SK-N-SH (cell line): ENCODE measurements around the gene FCSK. TPM values are rescaled to one million over a fixed set of nuclear protein-coding genes. Genes with fewer than 3 reads are reported as not detected.

Experiments used
- CTCF ChIA-PET: fragments of 300-600, 350-600 bp; formaldehyde crosslinking; extraction: SDS; loops from one replicate; lab custom pipeline; 2021; lab: Yijun Ruan, JAX
- POLR2A ChIA-PET: fragments of 350-600 bp; sonication (Branson Sonifier 250); formaldehyde crosslinking; extraction: SDS; loops from one replicate; lab custom pipeline; 2020; ENCODE audit warnings: antibody characterized with exemption, inconsistent platforms; lab: Yijun Ruan, JAX
- DNase-seq: peaks from one replicate; pipeline ENCODE4 v3.0.0; 2012
- H2AFZ ChIP-seq: fragments of 200-600 bp; sonication (generic); 2 replicates; pipeline ENCODE4 v1.8.1; 2016; ENCODE audit warnings: antibody characterized with exemption, mild to moderate bottlenecking, low read depth
- H3F3A ChIP-seq: fragments of 200-600 bp; sonication (generic); replicated peaks from 2 replicates; pipeline ENCODE3; 2016; ENCODE audit warnings: antibody characterized with exemption, mild to moderate bottlenecking; ENCODE audit not compliant: insufficient read depth
- H3K27ac ChIP-seq, 2 experiments: fragments of 200-500 bp in 1 of 2; fragments of 200-600 bp in 1 of 2; sonication (Bioruptor generic) in 1 of 2; sonication (generic), shearing (Covaris generic) in 1 of 2; 2 replicates each; pipeline versions ENCODE4 v1.5.1 to v1.6.1; 2014 to 2016; ENCODE audit warnings: low read depth in 2 of 2, inconsistent platforms in 1 of 2, low read length in 1 of 2, mild to moderate bottlenecking in 1 of 2, mixed read lengths in 1 of 2
- H3K27me3 ChIP-seq: fragments of 200-600 bp; sonication (generic), shearing (Covaris generic); 2 replicates; pipeline ENCODE4 v1.6.1; 2016; ENCODE audit warnings: mixed run types; ENCODE audit not compliant: insufficient read depth
- H3K36me3 ChIP-seq, 2 experiments: fragments of 200-500 bp in 1 of 2; fragments of 200-600 bp in 1 of 2; sonication (Bioruptor generic) in 1 of 2; sonication (generic) in 1 of 2; replicated peaks in 1 of 2; 2 replicates each; pipeline versions ENCODE3 to v1.5.1; 2014 to 2016; ENCODE audit warnings: low read length in 1 of 2, mild to moderate bottlenecking in 1 of 2; ENCODE audit not compliant: insufficient read depth in 2 of 2, control insufficient read depth in 1 of 2
- H3K4me1 ChIP-seq, 2 experiments: fragments of 200-500 bp in 1 of 2; fragments of 200-600 bp in 1 of 2; sonication (Bioruptor generic) in 1 of 2; sonication (generic), shearing (Covaris generic) in 1 of 2; 2 replicates each; pipeline versions ENCODE4 v1.5.1 to v1.6.1; 2014 to 2016; ENCODE audit warnings: low read depth in 1 of 2, low read length in 1 of 2, mixed run types in 1 of 2; ENCODE audit not compliant: insufficient read depth in 2 of 2, control insufficient read depth in 1 of 2
- H3K4me2 ChIP-seq: fragments of 200-600 bp; sonication (generic), shearing (Covaris generic); 2 replicates; pipeline ENCODE4 v1.6.1; 2017; ENCODE audit warnings: mixed run types
- H3K4me3 ChIP-seq, 2 experiments: fragments of 200-500 bp in 1 of 2; fragments of 200-600 bp in 1 of 2; sonication (Bioruptor generic) in 1 of 2; sonication (generic), shearing (Covaris generic) in 1 of 2; 2 replicates each; pipeline versions ENCODE4 v1.5.1 to v1.8.1; 2014 to 2016; ENCODE audit warnings: low read depth in 2 of 2, inconsistent platforms in 1 of 2, low read length in 1 of 2, mild to moderate bottlenecking in 1 of 2, mixed read lengths in 1 of 2, moderate library complexity in 1 of 2
- H3K79me2 ChIP-seq: fragments of 200-600 bp; sonication (generic); 2 replicates; pipeline ENCODE4 v1.8.1; 2017; ENCODE audit warnings: mild to moderate bottlenecking; ENCODE audit not compliant: insufficient read depth
- H3K9ac ChIP-seq: fragments of 200-600 bp; sonication (generic); 2 replicates; pipeline ENCODE4 v1.6.1; 2017; ENCODE audit warnings: mixed run types
- H3K9me2 ChIP-seq: fragments of 200-600 bp; sonication (generic); 2 replicates; pipeline ENCODE4 v1.6.1; 2017; ENCODE audit warnings: mixed run types
- H3K9me3 ChIP-seq: fragments of 200-600 bp; sonication (generic); 2 replicates; pipeline ENCODE4 v1.6.1; 2017; ENCODE audit warnings: mixed run types, mild to moderate bottlenecking, moderate library complexity
- H4K20me1 ChIP-seq: fragments of 200-600 bp; sonication (generic); 2 replicates; pipeline ENCODE4 v1.6.1; 2017; ENCODE audit warnings: mild to moderate bottlenecking, mixed run types; ENCODE audit not compliant: insufficient read depth
- CHD2 ChIP-seq: fragments of 150-350 bp; IDR thresholded peaks from 2 replicates; pipeline ENCODE4 v1.6.1; 2018; ENCODE audit warnings: low read length; ENCODE audit not compliant: partially characterized antibody
- EP300 ChIP-seq, 2 experiments: IDR thresholded peaks; 2 replicates each; pipeline versions ENCODE4 v1.4.0 to v1.6.1; 2012; ENCODE audit warnings: borderline replicate concordance in 1 of 2, low read depth in 1 of 2, low read length in 1 of 2
- FOXJ3 ChIP-seq: sonication (generic); formaldehyde crosslinking; IDR thresholded peaks from 2 replicates; pipeline ENCODE4 v1.5.1; 2020; ENCODE audit warnings: mild to moderate bottlenecking, missing genetic modification reagents
- GATA2 ChIP-seq: sonication (generic); formaldehyde crosslinking; IDR thresholded peaks from 2 replicates; pipeline ENCODE4 v1.5.0; 2020; ENCODE audit warnings: mild to moderate bottlenecking, missing genetic modification reagents
- IRF3 ChIP-seq: fragments of 150-350 bp; IDR thresholded peaks from 2 replicates; pipeline ENCODE4 v1.6.1; 2016; ENCODE audit warnings: mild to moderate bottlenecking, low read depth, low read length
- NFIC ChIP-seq: IDR thresholded peaks from 2 replicates; pipeline ENCODE4 v1.4.0; 2012; ENCODE audit warnings: borderline replicate concordance
- NRF1 ChIP-seq: IDR thresholded peaks from 2 replicates; pipeline ENCODE4 v1.6.1; 2012; ENCODE audit warnings: low read depth, mild to moderate bottlenecking, low read length
- RAD21 ChIP-seq: IDR thresholded peaks from 2 replicates; pipeline ENCODE4 v1.6.1; 2012; ENCODE audit warnings: mild to moderate bottlenecking, low read length
- RXRA ChIP-seq: IDR thresholded peaks from 2 replicates; pipeline ENCODE4 v1.4.0; 2012; ENCODE audit warnings: low read depth, mild to moderate bottlenecking, borderline replicate concordance
- SMC3 ChIP-seq: IDR thresholded peaks from 2 replicates; pipeline ENCODE4 v1.6.1; 2012; ENCODE audit warnings: low read depth, low read length, improper control_type of control experiment
- TCF12 ChIP-seq: IDR thresholded peaks from 2 replicates; pipeline ENCODE4 v1.4.0; 2012
- ZBTB33 ChIP-seq: IDR thresholded peaks from 2 replicates; pipeline ENCODE4 v1.4.0; 2012; ENCODE audit warnings: low read depth, borderline replicate concordance
- WGBS: methylation state at CpG from one replicate; pipeline ENCODE4 v1.1.6; 2017; ENCODE audit warnings: low lambda C conversion rate; 5-methylcytosine and 5-hydroxymethylcytosine counted together
- polyA plus RNA-seq, 3 experiments: library from polyadenylated mRNA; depleted of rRNA; stranded (reverse); fragments of >200 nt; gene quantifications; 2 replicates each; pipeline ENCODE4 v1.2.3, GENCODE V29; 2012
- TF ChIP-seq, protein P1 (sequence below): fragments of 200-600 bp; sonication (generic); IDR thresholded peaks from 2 replicates; pipeline ENCODE4 v1.6.1; 2017; ENCODE audit warnings: antibody characterized with exemption, mild to moderate bottlenecking, moderate library complexity
- TF ChIP-seq, protein P2 (sequence below): IDR thresholded peaks from 2 replicates; pipeline ENCODE4 v1.4.0; 2012; ENCODE audit warnings: low read depth, borderline replicate concordance
- TF ChIP-seq, protein P3 (sequence below): IDR thresholded peaks from 2 replicates; pipeline ENCODE4; 2012

FCSK gene
- polyA plus RNA-seq, 1 of the 3 experiments (the other 2 are of a cell fraction), result 9.7 TPM

DNA sequence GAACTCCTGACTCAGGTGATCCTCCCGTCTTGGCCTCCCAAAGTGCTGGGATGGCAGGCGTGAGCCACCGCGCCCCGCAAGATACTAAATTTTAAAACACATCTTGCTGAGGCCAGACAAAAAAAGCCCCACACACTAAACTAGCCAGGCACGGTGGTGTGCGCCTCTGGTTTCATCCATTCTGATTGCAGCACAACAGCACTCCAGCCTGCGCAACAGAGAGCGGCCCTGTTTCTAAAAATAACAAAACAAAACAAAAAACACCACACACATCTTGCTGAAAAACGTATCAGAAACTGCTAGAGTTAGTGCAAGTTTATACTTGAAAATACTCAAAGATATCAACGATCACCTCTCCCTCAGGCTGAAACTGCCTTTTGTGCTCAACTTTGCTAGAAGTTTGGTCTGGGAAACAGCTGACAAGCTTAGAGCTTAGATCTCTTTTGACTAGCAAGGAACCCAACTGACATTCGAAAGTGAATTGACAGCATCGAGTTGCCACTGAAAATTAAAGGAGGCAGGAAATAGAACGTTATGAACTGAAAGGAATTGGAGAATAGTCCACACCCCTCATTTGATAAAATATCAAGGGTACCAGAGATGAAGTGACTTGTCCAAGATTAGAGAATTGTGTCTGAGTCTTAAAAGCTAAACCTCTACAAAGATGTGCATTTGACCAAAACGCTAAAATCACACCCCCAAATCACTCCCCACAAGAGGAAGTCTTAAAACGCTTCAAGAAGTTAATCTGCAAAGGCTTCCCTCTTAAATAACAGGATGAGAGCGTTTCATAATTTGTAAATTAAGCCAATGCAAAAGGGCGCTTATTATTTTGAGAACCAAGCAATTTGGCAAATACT is 68.1 kb downstream of the FCSK start:
- H3K4me3 ChIP-seq, result peak overlapping the region; percentile 72 to 90
- H3K9me3 ChIP-seq, result no peaks in the 10 kb centered on the region
- H2AFZ ChIP-seq, result peak overlapping the region; percentile 85
- no peak for DNase-seq
- peaks cover 78% of the 10 kb centered on the region for H3K79me2 ChIP-seq
- TF ChIP-seq NRF1, result no peak
- TF ChIP-seq, protein P1, sequence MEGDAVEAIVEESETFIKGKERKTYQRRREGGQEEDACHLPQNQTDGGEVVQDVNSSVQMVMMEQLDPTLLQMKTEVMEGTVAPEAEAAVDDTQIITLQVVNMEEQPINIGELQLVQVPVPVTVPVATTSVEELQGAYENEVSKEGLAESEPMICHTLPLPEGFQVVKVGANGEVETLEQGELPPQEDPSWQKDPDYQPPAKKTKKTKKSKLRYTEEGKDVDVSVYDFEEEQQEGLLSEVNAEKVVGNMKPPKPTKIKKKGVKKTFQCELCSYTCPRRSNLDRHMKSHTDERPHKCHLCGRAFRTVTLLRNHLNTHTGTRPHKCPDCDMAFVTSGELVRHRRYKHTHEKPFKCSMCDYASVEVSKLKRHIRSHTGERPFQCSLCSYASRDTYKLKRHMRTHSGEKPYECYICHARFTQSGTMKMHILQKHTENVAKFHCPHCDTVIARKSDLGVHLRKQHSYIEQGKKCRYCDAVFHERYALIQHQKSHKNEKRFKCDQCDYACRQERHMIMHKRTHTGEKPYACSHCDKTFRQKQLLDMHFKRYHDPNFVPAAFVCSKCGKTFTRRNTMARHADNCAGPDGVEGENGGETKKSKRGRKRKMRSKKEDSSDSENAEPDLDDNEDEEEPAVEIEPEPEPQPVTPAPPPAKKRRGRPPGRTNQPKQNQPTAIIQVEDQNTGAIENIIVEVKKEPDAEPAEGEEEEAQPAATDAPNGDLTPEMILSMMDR, result no peak
- no peak for TF ChIP-seq EP300 (IDR thresholded peaks at IDR 0.05; ENCODE audit: borderline replicate concordance in 1 of 2, low read depth in 1 of 2, low read length in 1 of 2)
- no peak for TF ChIP-seq CHD2
- no peak for TF ChIP-seq GATA2 (CRISPR knock-in tag)
- TF ChIP-seq TCF12, result no peak
- no peak for TF ChIP-seq RXRA
- TF ChIP-seq, protein P2, sequence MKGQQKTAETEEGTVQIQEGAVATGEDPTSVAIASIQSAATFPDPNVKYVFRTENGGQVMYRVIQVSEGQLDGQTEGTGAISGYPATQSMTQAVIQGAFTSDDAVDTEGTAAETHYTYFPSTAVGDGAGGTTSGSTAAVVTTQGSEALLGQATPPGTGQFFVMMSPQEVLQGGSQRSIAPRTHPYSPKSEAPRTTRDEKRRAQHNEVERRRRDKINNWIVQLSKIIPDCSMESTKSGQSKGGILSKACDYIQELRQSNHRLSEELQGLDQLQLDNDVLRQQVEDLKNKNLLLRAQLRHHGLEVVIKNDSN, result no peak
- no peak for TF ChIP-seq RAD21
- peak overlapping the region; percentile 89 for H3K9ac ChIP-seq
- H3F3A ChIP-seq, result peaks cover 31% of the 10 kb centered on the region
- H3K27me3 ChIP-seq, result no peaks in the 10 kb centered on the region
- WGBS, result 51% methylated on average over 18 of the region's 18 CpGs
- ChIA-PET POLR2A (interaction anchor here (0.6 to 0.7 kb wide), 3 partner anchors 127 to 237 kb away, joined by 3 to 6 read pairs (median 4); partner anchors contain the start of gene DDX19A), CTCF (interaction anchor here (0.6 to 1.0 kb wide), 3 partner anchors 18 to 441 kb away, joined by 3 read pairs; no protein-coding TSS in a partner anchor)
- H3K9me2 ChIP-seq, result no peaks in the 10 kb centered on the region
- H3K4me2 ChIP-seq, result peak overlapping the region; percentile 91
- H3K27ac ChIP-seq, result peak overlapping the region; percentile 84 to 85; a peak in 3 of 4 replicates
- peaks cover 12 to 24% of the 10 kb centered on the region in 2 experiments; a peak in 3 of 4 replicates for H3K4me1 ChIP-seq
- H4K20me1 ChIP-seq, result peaks cover 16% of the 10 kb centered on the region
- peaks cover 11 to 29% of the 10 kb centered on the region in 2 experiments for H3K36me3 ChIP-seq

DNA sequence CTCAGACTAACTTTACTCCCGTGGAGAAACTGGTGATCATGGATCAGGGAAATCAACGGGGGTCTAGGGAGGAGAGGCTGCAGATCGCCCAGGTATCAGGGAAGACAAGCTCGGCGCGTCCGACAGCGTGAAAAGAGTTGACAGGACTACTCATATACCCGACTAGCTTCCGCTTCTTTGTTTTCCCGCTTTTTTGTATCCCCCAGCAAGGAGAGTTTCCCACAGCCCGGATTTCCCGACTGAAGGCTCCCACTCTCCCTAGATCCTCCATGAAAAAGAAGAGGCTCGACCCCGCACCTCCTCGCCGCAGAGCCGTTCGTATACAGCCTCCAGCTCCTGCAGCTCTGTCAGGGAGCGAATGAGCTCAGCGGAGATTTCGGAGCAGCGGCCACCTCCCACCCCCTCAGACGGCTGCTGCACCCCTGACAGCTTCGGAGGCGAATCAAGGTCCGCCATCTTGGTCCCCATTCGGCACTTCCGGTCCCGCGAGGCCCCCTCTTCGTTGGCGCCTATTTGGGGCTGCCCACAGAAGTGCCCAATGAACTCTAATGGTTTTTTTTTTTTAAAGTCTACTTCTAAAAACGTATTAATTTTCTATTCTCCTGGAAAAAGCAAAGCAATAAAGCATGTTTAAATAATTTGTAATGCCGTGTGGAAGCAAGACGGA is 68.8 kb downstream of the FCSK start, which contains the start of gene COG4:
TSS of gene COG4 (minus strand) at position 479 of the 667 bp plus-strand sequence. CDS start at position 468, 11 bp downstream.
- Histone ChIP-seq H3K4me3 (peak within 1 kb of the TSS; percentile 72 to 90), H3K27ac (peak within 1 kb of the TSS; percentile 84 to 85)
- WGBS, result 1% methylated on average over 32 of the region's 36 CpGs
- TF ChIP-seq EP300 (IDR thresholded peaks at IDR 0.05; ENCODE audit: borderline replicate concordance in 1 of 2, low read depth in 1 of 2, low read length in 1 of 2) (no peak), IRF3 (no peak), NFIC (no peak), NRF1 (no peak), SMC3 (no peak), RAD21 (no peak), FOXJ3 (CRISPR knock-in tag) (no peak), ZBTB33 (0 out of 2 replicates have a peak, but pooled peaks have one; percentile 22)
- TF ChIP-seq, protein P3, sequence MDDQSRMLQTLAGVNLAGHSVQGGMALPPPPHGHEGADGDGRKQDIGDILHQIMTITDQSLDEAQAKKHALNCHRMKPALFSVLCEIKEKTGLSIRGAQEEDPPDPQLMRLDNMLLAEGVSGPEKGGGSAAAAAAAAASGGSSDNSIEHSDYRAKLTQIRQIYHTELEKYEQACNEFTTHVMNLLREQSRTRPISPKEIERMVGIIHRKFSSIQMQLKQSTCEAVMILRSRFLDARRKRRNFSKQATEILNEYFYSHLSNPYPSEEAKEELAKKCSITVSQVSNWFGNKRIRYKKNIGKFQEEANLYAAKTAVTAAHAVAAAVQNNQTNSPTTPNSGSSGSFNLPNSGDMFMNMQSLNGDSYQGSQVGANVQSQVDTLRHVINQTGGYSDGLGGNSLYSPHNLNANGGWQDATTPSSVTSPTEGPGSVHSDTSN, result 0 out of 2 replicates have a peak, but pooled peaks have one; percentile 25

More for the DNA sequence above, 68.8 kb downstream of the FCSK start, which contains the start of gene COG4:
- Histone ChIP-seq H3K79me2 (peaks cover 86% of the 10 kb centered on the region), H3K9me3 (no peaks in the 10 kb centered on the region), H3K4me1 (peaks cover 12 to 25% of the 10 kb centered on the region in 2 experiments; a peak in 3 of 4 replicates), H4K20me1 (peaks cover 24% of the 10 kb centered on the region), H3F3A (peaks cover 39% of the 10 kb centered on the region), H3K9ac (peak within 1 kb of the TSS; percentile 89), H2AFZ (peak within 1 kb of the TSS; percentile 86), H3K36me3 (peaks cover 12 to 29% of the 10 kb centered on the region in 2 experiments), H3K27me3 (no peaks in the 10 kb centered on the region), H3K4me2 (peak within 1 kb of the TSS; percentile 91), H3K9me2 (no peaks in the 10 kb centered on the region)
- DNase-seq, result peak; percentile 90
- POLR2A ChIA-PET, result interaction anchor here (0.6 to 0.7 kb wide), 3 partner anchors 127 to 236 kb away, joined by 3 to 6 read pairs (median 4); partner anchors contain the start of gene DDX19A
- CTCF ChIA-PET, result interaction anchor here (1.0 kb wide), 2 partner anchors 18 to 131 kb away, joined by 3 read pairs; no protein-coding TSS in a partner anchor
